Measurements from ENCODE around the gene ERCC6L2. TPM values are rescaled to one million over a fixed set of nuclear protein-coding genes. Genes with fewer than 3 reads are reported as not detected.

Gene ERCC6L2
- total and polyA plus RNA-seq, 2 donors (not counting 1 experiment from before 2014, with no cell fraction given): 10.1 to 52.0 TPM

GRCh38 chr9:95952471-95952870 is 77.0 kb downstream of the ERCC6L2 start:
- no peaks in the 10 kb centered on the region for H3K27me3 ChIP-seq (replicated peaks in 1 of 4; ENCODE audit: control extremely low read depth in 1 of 4, control insufficient read depth in 3 of 4, insufficient read depth in 4 of 4, low read length in 3 of 4)
- peaks cover 3 to 7% (median 6%) of the 10 kb centered on the region in 3 donors for H3K9me3 ChIP-seq (ENCODE audit: control extremely low read depth in 1 of 3, control insufficient read depth in 2 of 3, insufficient read depth in 1 of 3, low read length in 2 of 3)
- TF ChIP-seq EZH2 (IDR thresholded peaks at IDR 0.05; ENCODE audit: borderline replicate concordance, insufficient read depth, low read depth, low read length, poor library complexity, severe bottlenecking) (no peak), CTCF (IDR thresholded peaks at IDR 0.05) (no peak)

DNA sequence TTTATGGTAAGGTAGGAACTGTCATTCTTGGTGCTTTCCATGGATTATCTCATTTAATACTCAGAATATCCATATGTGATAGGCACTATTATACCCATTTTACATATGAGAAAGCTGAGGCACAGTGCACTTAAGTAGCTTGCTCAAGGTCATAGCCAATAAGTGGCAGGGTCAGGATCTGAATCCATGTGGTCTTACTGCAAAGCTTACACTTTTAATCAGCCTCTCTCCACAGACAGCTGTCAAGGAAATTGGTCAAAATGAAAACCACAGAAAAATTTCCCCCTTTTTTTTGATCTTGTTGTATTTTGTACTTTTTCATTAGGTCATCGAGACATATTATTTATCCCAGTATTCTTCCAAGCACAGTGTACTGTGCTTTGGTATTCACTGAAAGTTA is 78.5 kb downstream of the ERCC6L2 start:
- peaks cover 0 to 9% of the 10 kb centered on the region in 2 experiments for H3K36me3 ChIP-seq (replicated peaks in 1 of 2; ENCODE audit: control extremely low read depth in 1 of 2, control insufficient read depth in 1 of 2, extremely low read depth in 1 of 2, insufficient read depth in 2 of 2, low read length in 1 of 2)
- ChIA-PET CTCF (no interaction called here), POLR2A (no interaction called here)
- no peak overlapping the region for H3K27ac ChIP-seq (ENCODE audit: low read length in 2 of 2)
- H3K9ac ChIP-seq (ENCODE audit: low read length): no peak overlapping the region
- DNase-seq (no peak), ATAC-seq (ENCODE audit: low read depth) (no peak)
- no peak overlapping the region for H3K4me2 ChIP-seq (replicated peaks; ENCODE audit: low read depth, low read length, poor library complexity, severe bottlenecking)
- H3K27me3 ChIP-seq (replicated peaks in 1 of 4; ENCODE audit: control extremely low read depth in 1 of 4, control insufficient read depth in 3 of 4, insufficient read depth in 4 of 4, low read length in 3 of 4): no peaks in the 10 kb centered on the region
- Mint-ChIP-seq H3K27me3 (no peaks in the 10 kb centered on the region), H3K4me1 (no peaks in the 10 kb centered on the region), H3K4me3 (no peak overlapping the region), H3K9me3 (ENCODE audit: insufficient read depth) (peaks cover 11% of the 10 kb centered on the region), H3K27ac (no peak overlapping the region)
- no peaks in the 10 kb centered on the region for H3K4me1 ChIP-seq (ENCODE audit: control insufficient read depth in 2 of 2, insufficient read depth in 2 of 2, low read length in 2 of 2)
- H4K20me1 ChIP-seq (ENCODE audit: control insufficient read depth, insufficient read depth, low read length, poor library complexity, severe bottlenecking): no peaks in the 10 kb centered on the region
- intact Hi-C loops (cut with micrococcal nuclease): no loop called here
- H2AFZ ChIP-seq (ENCODE audit: insufficient read depth, low read depth, low read length, poor library complexity, severe bottlenecking): no peak overlapping the region
- no peak overlapping the region for H3K4me3 ChIP-seq (ENCODE audit: control extremely low read depth in 1 of 5, extremely low read depth in 1 of 5, insufficient read depth in 1 of 5, low read depth in 2 of 5, low read length in 4 of 5)
- no CpG with 5 or more reads among the region's 1 CpG for WGBS (ENCODE audit: insufficient coverage)
- no peak for TF ChIP-seq EZH2 (IDR thresholded peaks at IDR 0.05; ENCODE audit: borderline replicate concordance, insufficient read depth, low read depth, low read length, poor library complexity, severe bottlenecking)
- TF ChIP-seq CTCF (IDR thresholded peaks at IDR 0.05): no peak
- peaks cover 3 to 5% (median 3%) of the 10 kb centered on the region in 3 donors for H3K9me3 ChIP-seq (ENCODE audit: control extremely low read depth in 1 of 3, control insufficient read depth in 2 of 3, insufficient read depth in 1 of 3, low read length in 2 of 3)
- no peaks in the 10 kb centered on the region for H3K79me2 ChIP-seq (ENCODE audit: control insufficient read depth, insufficient read depth, low read length)

More at GRCh38 chr9:95952471-95952870, 77.0 kb downstream of the ERCC6L2 start:
- intact Hi-C loops (cut with micrococcal nuclease): no loop called here
- no peak for DNase-seq
- no peaks in the 10 kb centered on the region for H4K20me1 ChIP-seq (ENCODE audit: control insufficient read depth, insufficient read depth, low read length, poor library complexity, severe bottlenecking)
- H2AFZ ChIP-seq (ENCODE audit: insufficient read depth, low read depth, low read length, poor library complexity, severe bottlenecking): no peak overlapping the region
- H3K27ac ChIP-seq (ENCODE audit: low read length in 2 of 2): no peak overlapping the region
- 81% methylated on average over 5 of the region's 6 CpGs for WGBS (ENCODE audit: insufficient coverage)
- Mint-ChIP-seq H3K9me3 (ENCODE audit: insufficient read depth) (peaks cover 11% of the 10 kb centered on the region), H3K4me3 (no peak overlapping the region), H3K27ac (no peak overlapping the region), H3K4me1 (no peaks in the 10 kb centered on the region), H3K27me3 (no peaks in the 10 kb centered on the region)
- no peaks in the 10 kb centered on the region for H3K79me2 ChIP-seq (ENCODE audit: control insufficient read depth, insufficient read depth, low read length)
- H3K4me2 ChIP-seq (replicated peaks; ENCODE audit: low read depth, low read length, poor library complexity, severe bottlenecking): no peak overlapping the region
- peaks cover 0 to 9% of the 10 kb centered on the region in 2 experiments for H3K36me3 ChIP-seq (replicated peaks in 1 of 2; ENCODE audit: control extremely low read depth in 1 of 2, control insufficient read depth in 1 of 2, extremely low read depth in 1 of 2, insufficient read depth in 2 of 2, low read length in 1 of 2)
- CTCF ChIA-PET: no interaction called here
- H3K9ac ChIP-seq (ENCODE audit: low read length): no peak overlapping the region
- ATAC-seq (ENCODE audit: low read depth): no peak
- H3K4me1 ChIP-seq (ENCODE audit: control insufficient read depth in 2 of 2, insufficient read depth in 2 of 2, low read length in 2 of 2): no peaks in the 10 kb centered on the region
- no peak overlapping the region for H3K4me3 ChIP-seq (ENCODE audit: control extremely low read depth in 1 of 5, extremely low read depth in 1 of 5, insufficient read depth in 1 of 5, low read depth in 2 of 5, low read length in 4 of 5)
- POLR2A ChIA-PET: no interaction called here

Measured in B cell (primary cell).